GM20000 (cell line): ENCODE results near the gene ZNF503.

Experiments
- DNase-seq: peaks from one replicate; pipeline ENCODE4 v3.0.0; 2012; ENCODE audit warnings: low spot score
- TF ChIP-seq, protein P1 (sequence below): IDR thresholded peaks from 2 replicates; pipeline ENCODE4 v1.5.1; 2012; ENCODE audit warnings: mild to moderate bottlenecking, control low read depth; ENCODE audit errors: extremely low read depth, missing control alignments

Gene ZNF503

DNA sequence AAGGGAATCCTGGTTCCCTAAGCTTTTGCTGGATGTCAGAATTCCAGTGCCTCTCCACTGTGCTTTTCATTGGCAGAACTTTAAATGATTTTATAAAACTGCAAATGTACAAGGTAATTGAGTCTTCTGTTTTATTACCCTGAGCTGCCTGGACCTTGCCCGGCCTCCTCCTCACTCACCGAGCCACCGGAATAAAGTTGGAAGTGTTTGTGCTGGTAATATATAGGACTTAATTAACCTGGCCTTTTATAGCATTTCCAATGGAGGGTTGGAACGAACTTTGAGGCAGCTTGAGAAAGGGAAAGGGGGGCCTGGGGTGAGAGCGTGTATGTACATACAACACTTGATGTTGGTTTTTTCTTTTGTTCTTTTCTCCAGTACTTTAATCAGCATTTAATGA is 43.4 kb downstream of the ZNF503 start:
- TF ChIP-seq, protein P1, sequence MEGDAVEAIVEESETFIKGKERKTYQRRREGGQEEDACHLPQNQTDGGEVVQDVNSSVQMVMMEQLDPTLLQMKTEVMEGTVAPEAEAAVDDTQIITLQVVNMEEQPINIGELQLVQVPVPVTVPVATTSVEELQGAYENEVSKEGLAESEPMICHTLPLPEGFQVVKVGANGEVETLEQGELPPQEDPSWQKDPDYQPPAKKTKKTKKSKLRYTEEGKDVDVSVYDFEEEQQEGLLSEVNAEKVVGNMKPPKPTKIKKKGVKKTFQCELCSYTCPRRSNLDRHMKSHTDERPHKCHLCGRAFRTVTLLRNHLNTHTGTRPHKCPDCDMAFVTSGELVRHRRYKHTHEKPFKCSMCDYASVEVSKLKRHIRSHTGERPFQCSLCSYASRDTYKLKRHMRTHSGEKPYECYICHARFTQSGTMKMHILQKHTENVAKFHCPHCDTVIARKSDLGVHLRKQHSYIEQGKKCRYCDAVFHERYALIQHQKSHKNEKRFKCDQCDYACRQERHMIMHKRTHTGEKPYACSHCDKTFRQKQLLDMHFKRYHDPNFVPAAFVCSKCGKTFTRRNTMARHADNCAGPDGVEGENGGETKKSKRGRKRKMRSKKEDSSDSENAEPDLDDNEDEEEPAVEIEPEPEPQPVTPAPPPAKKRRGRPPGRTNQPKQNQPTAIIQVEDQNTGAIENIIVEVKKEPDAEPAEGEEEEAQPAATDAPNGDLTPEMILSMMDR: no peak
- DNase-seq: no peak

DNA sequence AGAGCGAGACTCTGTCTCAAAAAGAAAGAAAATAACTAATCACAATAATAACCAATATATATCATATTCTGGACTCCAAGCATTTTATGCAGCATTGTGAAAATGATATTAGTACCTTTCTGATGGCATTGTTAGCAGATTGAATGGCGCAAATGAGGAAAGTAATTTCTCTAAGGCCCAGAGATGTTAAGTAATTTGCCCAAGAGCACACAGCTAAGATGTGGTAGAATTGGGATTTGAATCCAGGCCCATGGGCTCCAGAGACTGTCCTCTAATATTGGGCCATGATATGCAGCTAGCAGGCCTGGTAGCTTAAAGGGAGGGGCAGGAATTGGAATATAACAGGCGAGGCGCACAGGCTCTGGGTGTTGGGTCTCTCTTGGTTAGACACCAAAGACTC is 44.1 kb downstream of the ZNF503 start:
- TF ChIP-seq, protein P1: no peak
- no peak for DNase-seq

DNA sequence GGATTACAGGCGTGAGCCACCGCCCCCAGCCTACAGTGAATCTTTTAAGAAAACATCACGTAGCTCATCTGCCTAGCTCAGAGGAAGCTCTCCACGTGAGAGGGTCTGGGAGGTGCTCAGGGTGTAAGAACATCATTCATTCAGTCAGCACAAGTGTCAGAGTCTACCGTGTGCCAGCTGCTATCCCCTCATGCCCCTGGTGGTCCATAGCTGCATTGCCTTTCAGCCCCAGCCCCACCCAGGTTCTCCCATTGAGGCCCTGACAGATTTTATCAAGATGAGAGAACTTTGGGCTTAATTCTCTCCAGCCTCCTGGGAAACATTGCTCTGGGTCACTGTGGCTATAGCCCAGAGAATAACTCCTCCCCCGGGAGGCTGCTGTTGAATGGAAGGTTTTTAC is 45.1 kb downstream of the ZNF503 start:
- TF ChIP-seq, protein P1: no peak

DNA sequence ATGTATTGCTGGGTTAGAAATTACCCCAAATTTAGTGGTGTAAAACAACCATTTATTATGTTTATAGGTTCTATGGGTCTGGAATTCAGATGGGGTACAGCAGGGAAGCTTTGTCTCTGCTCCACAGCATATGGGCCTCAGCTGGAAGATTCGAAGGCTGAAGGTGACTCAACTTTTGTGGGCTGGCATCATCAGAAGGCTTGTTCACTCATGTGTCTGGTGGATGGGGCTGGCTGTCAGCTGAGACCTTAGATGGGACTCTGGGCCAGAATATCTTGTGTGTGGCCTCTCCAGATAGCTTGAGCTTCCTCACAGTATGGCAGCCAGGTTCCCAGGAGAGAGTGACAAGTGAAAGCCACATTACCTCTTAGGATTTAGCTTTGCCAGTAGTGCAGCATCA is 45.9 kb downstream of the ZNF503 start:
- DNase-seq: no peak
- TF ChIP-seq, protein P1: no peak

More for the DNA sequence above, 45.1 kb downstream of the ZNF503 start:
- no peak for DNase-seq

DNA sequence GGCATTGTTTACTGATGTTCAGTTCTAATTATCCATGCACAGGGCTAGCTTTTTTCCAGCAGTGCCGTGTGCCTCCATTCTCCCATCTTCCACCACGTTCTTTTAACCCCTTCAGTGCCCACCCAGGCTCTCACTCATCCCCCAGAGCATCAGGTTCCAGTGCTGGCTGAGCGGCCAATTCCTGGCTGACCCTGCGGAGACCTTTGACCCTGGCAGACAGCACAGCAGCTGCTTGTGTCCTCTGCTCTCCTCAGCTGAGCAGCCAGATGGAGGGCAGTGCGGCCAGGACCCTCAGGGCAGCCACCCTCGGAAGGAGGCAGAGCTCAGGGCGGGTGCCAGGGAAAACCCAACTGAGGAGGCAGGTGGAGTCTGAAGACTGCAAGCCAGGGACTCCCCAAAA is 48.4 kb downstream of the ZNF503 start:
- TF ChIP-seq, protein P1: no peak
- no peak for DNase-seq

DNA sequence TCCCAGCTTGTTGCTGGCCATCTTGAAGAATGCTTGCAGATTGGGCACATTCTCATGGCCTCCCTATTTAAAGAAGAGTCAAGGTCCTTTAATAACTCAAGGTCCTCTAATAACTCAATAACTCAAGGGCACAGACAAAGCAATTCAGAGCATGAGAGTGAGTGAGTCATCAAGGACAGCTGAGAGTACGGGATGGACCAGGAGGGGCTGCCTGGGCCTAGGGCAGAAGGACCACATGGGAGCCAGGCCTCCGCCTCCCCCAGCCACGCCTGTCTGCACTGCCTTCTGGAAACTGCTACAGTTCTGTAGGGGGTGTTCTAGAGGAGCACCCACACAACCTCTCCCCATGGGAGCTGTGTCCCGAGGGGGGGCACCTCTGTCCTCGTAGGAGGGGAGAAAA is 48.9 kb downstream of the ZNF503 start:
- no peak for DNase-seq
- TF ChIP-seq, protein P1: no peak

DNA sequence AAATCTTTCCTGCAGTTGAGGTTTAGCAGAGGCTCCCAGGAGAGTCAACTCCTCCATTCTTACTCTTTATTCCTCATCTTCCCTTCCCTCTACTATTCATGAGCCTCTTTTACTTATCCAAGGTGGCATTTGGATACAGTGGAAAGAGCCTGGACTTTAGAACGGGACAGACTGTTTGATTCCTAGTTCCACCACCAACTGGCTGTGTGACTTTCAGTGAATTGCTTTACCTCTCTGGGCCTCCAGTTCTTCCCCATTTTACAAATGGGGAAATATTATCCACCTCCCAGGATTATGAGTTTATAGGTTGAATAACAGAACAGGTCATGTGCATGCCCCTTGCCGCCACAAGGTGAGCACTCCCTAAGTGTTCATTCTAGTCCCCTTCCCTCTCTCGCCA is 49.9 kb downstream of the ZNF503 start:
- TF ChIP-seq, protein P1: no peak
- DNase-seq: no peak

DNA sequence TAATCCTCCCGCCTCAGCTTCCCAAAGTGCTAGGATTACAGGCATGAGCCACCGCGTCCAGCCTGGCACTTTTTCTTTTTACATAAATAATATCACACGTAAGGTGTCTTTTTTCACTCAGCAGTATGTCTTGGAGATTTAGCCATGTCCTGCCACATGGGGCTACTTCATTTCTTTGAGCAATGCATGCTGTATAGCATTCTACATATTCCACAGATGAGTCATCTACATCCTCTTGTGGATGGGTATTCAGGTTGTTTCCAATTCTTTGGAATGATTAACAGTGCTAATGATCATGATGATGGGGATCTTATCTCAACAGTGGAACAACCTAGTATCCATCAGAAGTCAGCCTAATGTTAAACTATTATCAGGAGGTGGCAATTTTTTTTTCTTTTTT is 50.8 kb downstream of the ZNF503 start:
- TF ChIP-seq, protein P1: no peak
- no peak for DNase-seq
